HCT116 (cell line): ENCODE data around the gene HMGCL. TPM values are rescaled to one million over a fixed set of nuclear protein-coding genes. Genes with fewer than 3 reads are reported as not detected.

Experiments
- ATAC-seq: fragments of 200-7000 bp; cut with Tn5 transposase; 2 replicates; pipeline ENCODE4 v1.9.1; 2020; ENCODE audit warnings: mild to moderate bottlenecking, moderate library complexity
- BruUV-seq: library from RNA; stranded (reverse); fragments of 400-500 nt; replicated peaks from 2 replicates; lab custom pipeline; 2021; lab: Mats Ljungman, UMichigan
- CTCF ChIA-PET: fragments of 300-600 bp; sonication (Branson Sonifier 250); formaldehyde crosslinking; loops from one replicate; lab custom pipeline; 2021; ENCODE audit warnings: antibody characterized with exemption; lab: Charles Lee
- POLR2A ChIA-PET: fragments of 300-600, 350-600 bp; sonication (Branson Sonifier 250); formaldehyde crosslinking; loops from one replicate; lab custom pipeline; 2021; ENCODE audit warnings: antibody characterized with exemption; lab: Charles Lee
- RAD21 ChIA-PET, 2 experiments: fragments of 300-600 bp; sonication (Branson Sonifier 250); formaldehyde crosslinking; loops; one replicate each; lab custom pipeline; 2023; ENCODE audit warnings: low total read pairs in 2 of 2; ENCODE audit not compliant: uncharacterized antibody in 2 of 2, unreplicated experiment in 2 of 2, low non-redundant PET in 1 of 2; lab: Charles Lee
- DNase-seq: peaks from one replicate; pipeline ENCODE4 v3.0.0-alpha.2; 2010; ENCODE audit warnings: low read depth, low spot score
- H2AFZ ChIP-seq: fragments of 200-600 bp; shearing (Covaris generic), sonication (generic); 2 replicates; pipeline ENCODE4 v1.6.1; 2017; ENCODE audit warnings: low read depth, mixed run types, mixed read lengths, antibody characterized with exemption, low read length; ENCODE audit not compliant: poor library complexity, severe bottlenecking
- H3K27ac ChIP-seq: 2 replicates; pipeline ENCODE4 v1.5.1; 2012; ENCODE audit warnings: low read depth, low read length
- H3K27me3 ChIP-seq: fragments of 200-600 bp; sonication (generic); 2 replicates; pipeline ENCODE4 v1.6.1; 2016; ENCODE audit warnings: mixed run types, low read length, mixed read lengths; ENCODE audit not compliant: insufficient read depth
- H3K36me3 ChIP-seq, 2 experiments: fragments of 200-500 bp in 1 of 2; fragments of 200-600 bp in 1 of 2; sonication (Bioruptor generic) in 1 of 2; sonication (generic) in 1 of 2; 2 replicates each; pipeline versions ENCODE4 v1.5.1 to v1.6.1; 2014 to 2016; ENCODE audit warnings: low read length in 2 of 2, inconsistent platforms in 1 of 2, mixed read lengths in 1 of 2, mixed run types in 1 of 2; ENCODE audit not compliant: insufficient read depth in 2 of 2, control insufficient read depth in 1 of 2
- H3K4me1 ChIP-seq, 2 experiments: fragments of 200-600 bp in 1 of 2; sonication (generic) in 1 of 2; 2 replicates each; pipeline versions ENCODE4 v1.5.1 to v1.6.1; 2012 to 2017; ENCODE audit warnings: low read length in 2 of 2, inconsistent platforms in 1 of 2, mild to moderate bottlenecking in 1 of 2, mixed read lengths in 1 of 2, mixed run types in 1 of 2, moderate library complexity in 1 of 2; ENCODE audit not compliant: insufficient read depth in 2 of 2, control insufficient read depth in 1 of 2
- H3K4me2 ChIP-seq: fragments of 200-600 bp; sonication (generic); 2 replicates; pipeline ENCODE4 v1.6.1; 2017; ENCODE audit warnings: mixed run types, low read length, mixed read lengths
- H3K4me3 ChIP-seq, 2 experiments: fragments of 200-600 bp in 1 of 2; sonication (generic) in 1 of 2; replicated peaks in 1 of 2; 2 replicates each; pipeline ENCODE4 v1.5.1; 2011 to 2016; ENCODE audit warnings: low read length in 2 of 2, control low read depth in 1 of 2, low read depth in 1 of 2, mild to moderate bottlenecking in 1 of 2, mixed read lengths in 1 of 2, mixed run types in 1 of 2
- H3K79me2 ChIP-seq: fragments of 200-600 bp; sonication (generic); 2 replicates; pipeline ENCODE4 v1.6.1; 2017; ENCODE audit warnings: mild to moderate bottlenecking, mixed run types, low read length, moderate library complexity, mixed read lengths; ENCODE audit not compliant: insufficient read depth
- H3K9ac ChIP-seq: fragments of 200-600 bp; sonication (generic); 2 replicates; pipeline ENCODE4 v1.6.1; 2016; ENCODE audit warnings: low read length, mixed read lengths
- H3K9me2 ChIP-seq: fragments of 200-600 bp; sonication (generic), shearing (Covaris generic); 2 replicates; pipeline ENCODE4 v1.6.1; 2017; ENCODE audit warnings: mixed run types, mild to moderate bottlenecking, moderate library complexity; ENCODE audit not compliant: insufficient read depth
- H3K9me3 ChIP-seq, 2 experiments: fragments of 200-500 bp in 1 of 2; fragments of 200-600 bp in 1 of 2; sonication (Bioruptor generic) in 1 of 2; sonication (generic) in 1 of 2; 2 replicates each; pipeline ENCODE4 v1.6.1; 2014 to 2017; ENCODE audit warnings: low read length in 2 of 2, mixed read lengths in 2 of 2, inconsistent platforms in 1 of 2, low read depth in 1 of 2, mild to moderate bottlenecking in 1 of 2, mixed run types in 1 of 2, moderate library complexity in 1 of 2; ENCODE audit not compliant: control insufficient read depth in 1 of 2, insufficient read depth in 1 of 2
- H4K20me1 ChIP-seq: fragments of 200-600 bp; sonication (generic), shearing (Covaris generic); 2 replicates; pipeline ENCODE4 v1.6.1; 2017; ENCODE audit warnings: mixed run types, mild to moderate bottlenecking, moderate library complexity; ENCODE audit not compliant: insufficient read depth
- CEBPB ChIP-seq: IDR thresholded peaks from 2 replicates; pipeline ENCODE4 v1.6.1; 2012; ENCODE audit warnings: low read depth
- EZH2 ChIP-seq: fragments of 200-600 bp; sonication (generic); IDR thresholded peaks from 2 replicates; pipeline ENCODE4 v1.6.1; 2017; ENCODE audit warnings: antibody characterized with exemption, mixed run types
- FOSL1 ChIP-seq: IDR thresholded peaks from 2 replicates; pipeline ENCODE4 v1.6.1; 2012; ENCODE audit warnings: low read depth
- POLR2AphosphoS5 ChIP-seq: IDR thresholded peaks from 2 replicates; pipeline ENCODE4 v1.6.1; 2011; ENCODE audit warnings: mild to moderate bottlenecking, low read depth, low read length, moderate library complexity
- RAD21 ChIP-seq: IDR thresholded peaks from 2 replicates; pipeline ENCODE4 v1.6.1; 2012; ENCODE audit warnings: low read depth, mild to moderate bottlenecking
- SIN3A ChIP-seq: IDR thresholded peaks from 2 replicates; pipeline ENCODE4 v1.6.1; 2012; ENCODE audit warnings: low read depth
- SP1 ChIP-seq: IDR thresholded peaks from 2 replicates; pipeline ENCODE4 v1.6.1; 2012; ENCODE audit warnings: low read depth
- TCF7L2 ChIP-seq: IDR thresholded peaks from 2 replicates; pipeline ENCODE4 v1.7.0; 2011; ENCODE audit warnings: borderline replicate concordance, inconsistent platforms; ENCODE audit not compliant: insufficient read depth, insufficient read length; ENCODE audit errors: extremely low read depth
- YY1 ChIP-seq: IDR thresholded peaks from 2 replicates; pipeline ENCODE4 v1.6.1; 2011; ENCODE audit warnings: low read length, low read depth, moderate library complexity, mild to moderate bottlenecking; ENCODE audit not compliant: insufficient replicate concordance; ENCODE audit errors: extremely low read depth
- ZNF274 ChIP-seq: fragments of 200-500 bp; sonication (Bioruptor generic); IDR thresholded peaks from 2 replicates; pipeline ENCODE4 v1.6.1; 2014; ENCODE audit warnings: mild to moderate bottlenecking, low read depth, low read length, inconsistent platforms
- intact Hi-C: fragments of 100-400 bp; cut with micrococcal nuclease; formaldehyde crosslinking; loops from 2 replicates; pipeline ENCODE4 v1.10.0; 2022
- total RNA-seq: library from RNA; stranded (reverse); gene quantifications from one replicate; pipeline ENCODE4 v1.2.1, GENCODE V29; 2021; ENCODE audit not compliant: unreplicated experiment
- TF ChIP-seq, protein P1 (sequence below): IDR thresholded peaks from 2 replicates; pipeline ENCODE4 v1.6.1; 2012
- TF ChIP-seq, protein P2 (sequence below): IDR thresholded peaks from 2 replicates; pipeline ENCODE4 v1.6.1; 2012

Gene HMGCL
- total RNA-seq, 1 experiment from 2014 or later, result 36.2 TPM

DNA sequence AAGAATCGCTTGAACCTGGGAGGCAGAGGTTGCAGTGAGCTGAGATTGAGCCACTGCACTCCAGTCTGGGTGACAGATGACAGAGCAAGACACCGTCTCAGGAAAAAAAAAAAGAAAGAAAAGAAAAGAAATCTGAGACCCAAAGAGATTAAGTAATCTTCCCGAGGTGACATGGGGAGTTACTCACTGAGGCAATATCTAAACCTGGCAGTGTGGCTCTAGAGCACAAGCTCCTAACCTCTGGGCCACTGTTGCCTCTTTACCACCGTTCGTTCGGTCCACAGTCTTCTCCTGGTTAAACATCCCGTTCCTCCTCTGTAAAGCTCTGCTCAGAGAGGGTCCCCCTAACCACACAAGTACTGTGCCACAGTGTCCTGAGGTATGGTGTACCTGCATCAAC is 1.5 kb downstream of the HMGCL start:
- Histone ChIP-seq H3K9me3 (no peaks in the 10 kb centered on the region), H3K9ac (peak overlapping the region; percentile 88; the same call in 1 of the 2 replicates), H4K20me1 (no peaks in the 10 kb centered on the region), H3K4me3 (peak overlapping the region in 1 of 2 experiments; percentile 81; a peak in 2 of 4 replicates), H3K79me2 (peaks cover 11% of the 10 kb centered on the region), H3K4me1 (peaks cover 2 to 13% of the 10 kb centered on the region in 2 experiments; a peak in 3 of 4 replicates), H3K27ac (no peak overlapping the region), H2AFZ (no peak overlapping the region), H3K27me3 (no peaks in the 10 kb centered on the region), H3K36me3 (no peaks in the 10 kb centered on the region), H3K4me2 (peak overlapping the region; percentile 88), H3K9me2 (no peaks in the 10 kb centered on the region)
- DNase-seq (no peak), ATAC-seq (no peak)
- RAD21 ChIA-PET, result no interaction called here
- intact Hi-C loops, result no loop called here
- POLR2A ChIA-PET, result no interaction called here
- BruUV-seq, result no TSS peak
- TF ChIP-seq EZH2 (no peak), SP1 (no peak), TCF7L2 (no peak), YY1 (no peak), FOSL1 (no peak), CEBPB (no peak), POLR2AphosphoS5 (no peak), SIN3A (no peak)
- TF ChIP-seq, protein P1, sequence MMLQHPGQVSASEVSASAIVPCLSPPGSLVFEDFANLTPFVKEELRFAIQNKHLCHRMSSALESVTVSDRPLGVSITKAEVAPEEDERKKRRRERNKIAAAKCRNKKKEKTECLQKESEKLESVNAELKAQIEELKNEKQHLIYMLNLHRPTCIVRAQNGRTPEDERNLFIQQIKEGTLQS, result no peak
- TF ChIP-seq, protein P2, sequence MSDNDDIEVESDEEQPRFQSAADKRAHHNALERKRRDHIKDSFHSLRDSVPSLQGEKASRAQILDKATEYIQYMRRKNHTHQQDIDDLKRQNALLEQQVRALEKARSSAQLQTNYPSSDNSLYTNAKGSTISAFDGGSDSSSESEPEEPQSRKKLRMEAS, result no peak
- CTCF ChIA-PET, result interaction anchor here (2.6 kb wide), 1 partner anchor 14 kb away, joined by 16 read pairs; no protein-coding TSS in a partner anchor

DNA sequence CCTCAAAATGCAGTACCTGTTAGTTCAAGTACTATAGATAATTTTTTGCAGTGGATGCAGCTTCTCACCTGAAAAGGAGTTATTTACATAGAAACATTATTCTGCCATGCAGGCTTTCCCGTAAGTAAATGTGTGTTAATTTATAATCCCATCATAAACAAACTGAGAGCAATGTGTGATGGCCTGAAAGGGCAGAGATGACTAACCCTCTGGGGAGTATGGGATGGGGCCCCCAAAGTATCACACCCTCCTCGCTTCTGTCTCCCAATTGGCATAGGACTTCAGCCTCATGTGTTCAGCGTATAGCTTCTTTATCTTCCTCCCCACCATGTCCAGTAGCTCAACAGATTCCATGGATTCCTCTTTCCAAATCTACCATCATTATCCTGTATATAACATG is 7.6 kb downstream of the HMGCL start:
- Histone ChIP-seq H3K27ac (no peak overlapping the region), H3K79me2 (no peaks in the 10 kb centered on the region), H3K4me1 (no peaks in the 10 kb centered on the region), H3K4me2 (no peak overlapping the region), H3K4me3 (no peak overlapping the region), H2AFZ (no peak overlapping the region), H3K9me3 (no peaks in the 10 kb centered on the region), H4K20me1 (no peaks in the 10 kb centered on the region), H3K36me3 (peaks cover 0 to 5% of the 10 kb centered on the region in 2 experiments; a peak in 1 of 4 replicates), H3K27me3 (no peaks in the 10 kb centered on the region), H3K9ac (no peak overlapping the region), H3K9me2 (no peaks in the 10 kb centered on the region)
- intact Hi-C loops, result no loop called here
- ChIA-PET POLR2A (no interaction called here), RAD21 (no interaction called here), CTCF (no interaction called here)
- DNase-seq, result no peak
- ATAC-seq, result no peak
- no peak for TF ChIP-seq RAD21
- no peak for TF ChIP-seq FOSL1
- TF ChIP-seq ZNF274, result no peak
- no peak for TF ChIP-seq POLR2AphosphoS5
- no TSS peak for BruUV-seq
